CMK (cell line): ENCODE measurements around the gene AGBL2.
A peak's percentile ranks its signal among the peaks of the same experiment; 100 is the strongest.

Experiments used
- DNase-seq: peaks from one replicate; pipeline ENCODE4 v3.0.0-alpha.2; 2010; ENCODE audit warnings: low read depth

Gene AGBL2

DNA sequence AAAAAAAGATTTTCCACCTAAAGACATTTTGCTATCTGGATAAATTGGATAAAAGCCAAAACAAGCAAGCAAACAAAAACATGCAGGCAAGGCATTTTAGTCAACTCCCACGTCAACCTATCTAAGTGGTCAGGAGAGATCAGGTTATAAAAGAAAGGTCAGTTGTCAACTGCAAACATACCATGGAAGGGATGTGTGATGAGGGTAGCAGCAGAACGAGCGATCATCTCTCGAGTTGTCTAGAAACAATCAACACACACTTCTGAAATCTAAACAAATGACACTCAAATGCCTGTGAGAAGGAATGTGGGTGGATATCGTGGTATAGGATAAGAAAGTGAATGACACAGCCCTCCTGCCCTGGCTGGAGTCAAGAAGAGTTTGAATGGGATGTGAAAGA lies 83.7 kb downstream of the AGBL2 start:
- no peak for DNase-seq

DNA sequence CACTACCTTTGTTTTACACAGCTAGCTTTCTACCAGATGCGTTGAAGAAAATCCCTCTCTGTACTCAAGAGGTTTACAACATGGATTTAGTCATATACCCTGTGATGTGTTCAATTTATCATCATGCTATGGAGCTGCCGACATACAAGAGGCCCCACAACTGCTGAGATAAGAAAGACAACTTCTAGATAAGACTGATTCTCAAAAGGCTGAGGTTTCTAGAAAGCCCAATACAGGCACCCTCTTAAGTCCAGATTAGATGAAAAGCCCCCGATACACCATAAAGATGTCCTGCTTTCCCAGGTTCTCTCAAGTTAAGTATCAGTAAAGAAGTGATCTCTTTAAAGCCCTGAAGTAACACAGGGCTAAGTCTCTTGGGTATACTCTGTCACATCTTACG lies 87.1 kb downstream of the AGBL2 start:
- no peak for DNase-seq

DNA sequence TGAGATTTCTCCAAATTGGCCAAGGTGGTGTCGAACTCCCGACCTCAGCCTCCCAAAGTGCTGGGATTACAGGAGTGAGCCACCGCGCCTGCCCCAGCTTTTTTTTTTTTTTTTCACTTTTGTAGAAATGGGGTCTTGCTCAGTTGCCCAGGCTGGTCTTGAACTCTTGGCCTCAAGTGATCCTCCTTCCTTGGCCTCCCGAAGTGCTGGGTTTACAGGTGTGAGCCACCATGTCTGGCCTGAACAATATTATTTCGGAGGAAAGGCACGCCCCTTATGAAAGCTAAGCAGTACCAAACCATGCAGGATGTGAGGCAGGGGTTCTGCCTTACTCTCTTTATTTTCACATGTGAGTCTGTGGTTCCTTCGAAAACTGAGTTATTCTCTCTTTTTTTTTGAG lies 88.9 kb downstream of the AGBL2 start:
- no peak for DNase-seq

DNA sequence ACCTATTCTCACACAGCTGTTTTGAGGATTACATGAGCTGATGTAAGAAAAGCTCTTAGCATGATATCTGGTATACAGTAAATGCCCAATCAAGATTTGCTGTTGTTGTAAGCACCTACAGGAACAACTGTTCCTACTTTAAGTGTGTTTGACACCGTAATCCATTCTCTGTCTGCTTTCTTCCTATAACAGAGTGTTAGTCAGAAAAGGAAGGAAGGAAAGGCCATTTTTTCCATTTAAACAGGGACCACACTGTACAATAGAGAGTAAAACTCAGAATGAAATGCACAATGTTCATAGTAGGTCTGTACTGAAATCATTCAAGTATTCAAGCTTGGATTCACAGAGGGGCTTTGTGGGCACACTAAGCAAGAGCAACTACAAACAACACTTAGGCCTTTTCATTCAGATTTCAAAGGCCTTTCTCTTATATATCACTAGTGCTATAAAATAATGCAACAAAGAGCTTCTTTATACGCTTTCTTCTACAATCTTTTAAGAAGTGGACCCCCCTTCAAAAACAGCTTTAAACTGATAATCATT lies 94.3 kb downstream of the AGBL2 start:
- DNase-seq, result no peak

DNA sequence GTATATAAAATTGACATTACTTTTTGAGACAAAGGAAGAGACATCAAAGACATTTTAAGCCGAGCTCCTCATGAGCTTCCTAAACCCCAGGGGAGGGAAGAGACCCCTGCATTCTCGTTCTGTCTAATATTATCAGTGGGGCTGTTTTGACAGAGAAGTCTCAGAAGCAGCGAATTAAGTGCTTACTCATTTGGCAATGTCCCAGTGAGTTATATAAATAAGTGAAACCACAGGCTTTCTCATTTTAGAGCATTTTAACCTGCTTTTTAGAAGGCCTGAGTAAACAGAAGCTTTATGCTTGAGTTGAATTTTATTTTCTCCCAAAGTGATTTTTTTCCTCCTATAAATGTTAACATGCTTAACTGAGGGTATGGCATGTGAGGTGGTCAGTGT lies 97.8 kb downstream of the AGBL2 start:
- no peak for DNase-seq

DNA sequence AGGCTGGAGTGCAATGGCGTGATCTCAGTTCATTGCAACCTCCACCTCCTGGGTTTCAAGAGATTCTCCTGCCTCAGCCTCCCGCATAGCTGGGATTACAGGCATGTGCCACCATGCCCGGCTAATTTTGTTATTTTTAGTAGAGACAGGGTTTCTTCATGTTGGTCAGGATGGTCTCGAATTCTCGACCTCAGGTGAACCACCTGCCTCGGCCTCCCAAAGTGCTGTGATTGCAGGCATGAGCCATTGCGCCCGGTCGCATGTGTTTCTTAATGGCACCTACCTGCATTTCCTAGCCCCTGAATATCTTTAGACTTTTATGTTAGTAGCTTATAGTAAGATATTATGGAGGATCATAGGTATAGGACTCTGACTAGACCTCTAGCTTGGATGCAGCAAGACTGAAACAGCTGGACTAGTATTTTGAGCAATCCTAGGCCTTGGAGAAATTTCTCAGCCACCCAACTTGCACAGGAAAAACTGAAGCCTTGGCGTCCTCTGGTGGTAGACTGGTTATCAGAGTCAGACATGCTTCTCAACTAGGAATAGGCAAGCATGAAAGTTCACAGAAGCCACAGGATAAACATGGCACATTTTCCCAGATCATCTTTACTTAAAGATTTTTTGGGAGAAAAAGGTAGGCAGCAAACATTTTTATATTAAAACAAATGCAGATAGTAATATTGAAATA lies 98.3 kb downstream of the AGBL2 start:
- peak; percentile 7 for DNase-seq

DNA sequence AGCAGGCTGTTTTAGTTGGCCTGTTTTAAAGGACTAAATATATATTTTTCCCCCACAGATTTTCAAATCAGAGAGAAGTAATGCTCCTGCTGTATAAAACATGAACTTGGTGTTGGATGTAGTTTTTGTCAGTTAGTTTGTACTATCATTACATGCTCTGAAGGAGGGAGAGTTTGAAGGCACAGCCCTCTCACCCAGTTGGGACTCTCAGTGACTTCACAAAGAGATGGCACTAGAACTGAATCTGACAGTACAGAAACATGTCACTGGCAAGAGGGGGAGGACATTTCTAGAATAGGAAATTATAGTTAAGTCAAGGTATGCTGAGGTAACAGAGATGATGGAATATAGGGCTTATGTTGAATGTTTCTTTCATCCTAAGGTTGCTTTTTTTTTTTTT lies 99.9 kb downstream of the AGBL2 start:
- DNase-seq, result no peak

DNA sequence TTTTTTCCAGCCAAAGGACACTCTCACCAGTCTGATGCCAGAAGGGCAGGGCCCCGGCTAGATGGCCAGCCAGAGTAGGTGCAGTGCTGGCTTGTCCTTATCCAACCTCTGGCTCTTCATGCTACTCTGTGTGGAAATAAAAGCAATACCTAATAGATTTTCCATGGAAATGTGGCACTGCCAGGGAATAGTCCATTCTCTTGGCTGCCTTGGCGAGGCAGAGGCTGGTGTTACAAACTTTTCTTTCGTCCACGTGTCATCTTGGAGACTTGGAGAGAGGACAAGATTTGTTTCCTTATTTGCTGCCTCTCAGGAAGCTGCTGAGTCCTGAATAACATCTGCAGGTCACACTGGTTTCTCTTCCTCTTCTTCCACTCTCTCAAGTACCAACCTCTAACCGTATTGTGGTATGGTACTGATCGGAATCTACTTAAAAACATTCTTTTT lies 103.8 kb downstream of the AGBL2 start:
- DNase-seq, result no peak

DNA sequence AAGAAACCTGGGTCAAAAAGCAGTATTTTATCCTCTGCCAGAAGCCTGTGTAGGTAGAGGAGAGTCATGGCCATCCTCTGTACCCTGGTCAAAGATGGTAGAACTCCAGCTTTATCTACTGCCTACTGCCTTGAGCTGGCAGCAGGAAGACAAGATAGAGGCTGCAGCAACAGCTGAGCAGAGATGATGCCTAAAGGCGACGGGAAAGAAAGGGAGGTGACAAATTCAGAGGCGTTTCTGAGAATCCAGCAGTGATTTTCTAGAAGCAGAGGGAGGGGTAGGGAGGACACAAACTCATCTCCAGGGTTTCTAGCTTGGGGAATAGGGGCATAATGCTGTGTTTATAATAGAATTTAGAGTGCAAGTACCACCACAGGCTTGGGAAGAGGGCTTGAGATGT lies 105.5 kb downstream of the AGBL2 start:
- DNase-seq, result no peak
